ENCODE measurements around the gene ZNF580. TPM values are rescaled to one million over a fixed set of nuclear protein-coding genes. Genes with fewer than 3 reads are reported as not detected.

The ZNF580 gene
- total RNA-seq, 2 experiments from 2014 or later = 24.4 to 50.0 TPM

DNA sequence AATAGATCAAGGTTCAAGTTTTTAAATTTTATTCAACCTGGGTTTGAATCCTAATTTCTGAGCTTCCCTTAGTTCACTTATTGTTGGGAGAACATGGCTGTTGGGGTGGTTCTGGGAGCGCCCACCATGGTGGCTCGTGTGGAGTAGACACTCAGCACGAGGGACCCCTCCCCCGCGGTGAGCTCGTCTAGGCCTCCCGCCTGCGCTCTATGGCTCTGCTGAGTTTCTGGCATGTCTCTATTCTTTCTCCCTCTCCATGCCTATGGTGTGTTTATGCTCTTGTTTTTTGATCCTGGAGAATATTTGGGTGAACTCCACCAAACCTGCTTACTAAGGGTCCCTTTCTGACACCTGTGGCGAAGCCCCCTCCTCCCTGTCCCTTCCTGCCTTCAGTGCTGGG, 32.7 kb downstream of the ZNF580 start:
- H3K4me3 ChIP-seq (ENCODE audit: low read depth, low read length, poor library complexity, severe bottlenecking) = no peak overlapping the region
- no peak for DNase-seq (ENCODE audit: low spot score)
- TF ChIP-seq EZH2phosphoT487 (IDR thresholded peaks at IDR 0.05; ENCODE audit: borderline replicate concordance, low read depth, low read length) = no peak
- TF ChIP-seq, protein P1, sequence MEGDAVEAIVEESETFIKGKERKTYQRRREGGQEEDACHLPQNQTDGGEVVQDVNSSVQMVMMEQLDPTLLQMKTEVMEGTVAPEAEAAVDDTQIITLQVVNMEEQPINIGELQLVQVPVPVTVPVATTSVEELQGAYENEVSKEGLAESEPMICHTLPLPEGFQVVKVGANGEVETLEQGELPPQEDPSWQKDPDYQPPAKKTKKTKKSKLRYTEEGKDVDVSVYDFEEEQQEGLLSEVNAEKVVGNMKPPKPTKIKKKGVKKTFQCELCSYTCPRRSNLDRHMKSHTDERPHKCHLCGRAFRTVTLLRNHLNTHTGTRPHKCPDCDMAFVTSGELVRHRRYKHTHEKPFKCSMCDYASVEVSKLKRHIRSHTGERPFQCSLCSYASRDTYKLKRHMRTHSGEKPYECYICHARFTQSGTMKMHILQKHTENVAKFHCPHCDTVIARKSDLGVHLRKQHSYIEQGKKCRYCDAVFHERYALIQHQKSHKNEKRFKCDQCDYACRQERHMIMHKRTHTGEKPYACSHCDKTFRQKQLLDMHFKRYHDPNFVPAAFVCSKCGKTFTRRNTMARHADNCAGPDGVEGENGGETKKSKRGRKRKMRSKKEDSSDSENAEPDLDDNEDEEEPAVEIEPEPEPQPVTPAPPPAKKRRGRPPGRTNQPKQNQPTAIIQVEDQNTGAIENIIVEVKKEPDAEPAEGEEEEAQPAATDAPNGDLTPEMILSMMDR (conservative IDR thresholded peaks at IDR 0.05; ENCODE audit: low read length) = no peak
- peaks cover 56% of the 10 kb centered on the region for H3K79me2 ChIP-seq (ENCODE audit: insufficient read depth, low read depth, low read length)
- no peaks in the 10 kb centered on the region for H3K9me2 ChIP-seq (ENCODE audit: insufficient read depth, low read length)
- CTCF ChIA-PET (ENCODE audit: unreplicated experiment) = no interaction called here
- no peak overlapping the region for H2AFZ ChIP-seq (ENCODE audit: low read length)
- POLR2A ChIA-PET = interaction anchor here (0.6 kb wide), 1 partner anchor 263 kb away, joined by 3 read pairs; no protein-coding TSS in a partner anchor
- H3K27ac ChIP-seq (ENCODE audit: low read depth, low read length, poor library complexity, severe bottlenecking) = peak overlapping the region; percentile 21
- no TSS peak for BruUV-seq (replicated peaks)
- intact Hi-C loops (cut with micrococcal nuclease; ENCODE audit: unreplicated experiment) = no loop called here
- no peaks in the 10 kb centered on the region; the same call in 1 of the 2 replicates for H4K20me1 ChIP-seq (ENCODE audit: insufficient read depth, low read length)
- peak overlapping the region; percentile 11; the same call in 1 of the 2 replicates for H3K4me2 ChIP-seq (ENCODE audit: low read length)
- peaks cover 36% of the 10 kb centered on the region for H3K4me1 ChIP-seq (ENCODE audit: insufficient read depth, low read length, poor library complexity, severe bottlenecking)
- H3K36me3 ChIP-seq (ENCODE audit: insufficient read depth, low read length) = peaks cover 86% of the 10 kb centered on the region
- no peaks in the 10 kb centered on the region for H3K9me3 ChIP-seq (ENCODE audit: low read length)

DNA sequence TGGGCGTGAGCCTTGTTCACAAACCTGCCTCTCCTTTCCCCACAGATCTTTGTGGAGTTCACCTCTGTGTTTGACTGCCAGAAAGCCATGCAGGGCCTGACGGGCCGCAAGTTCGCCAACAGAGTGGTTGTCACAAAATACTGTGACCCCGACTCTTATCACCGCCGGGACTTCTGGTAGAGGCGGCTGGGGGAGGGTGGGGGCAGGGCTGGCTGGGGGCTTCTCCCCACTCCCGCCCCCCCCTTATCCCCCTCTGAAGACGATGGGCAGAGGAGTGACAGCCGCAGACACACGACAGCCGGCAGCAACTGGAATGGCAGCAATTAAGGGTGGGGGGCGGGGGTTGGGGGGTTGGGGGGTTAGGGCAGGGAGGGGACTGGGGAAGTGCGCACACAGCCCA, 33.1 kb downstream of the ZNF580 start:
- DNase-seq (ENCODE audit: low spot score) = no peak
- peaks cover 40% of the 10 kb centered on the region for H3K4me1 ChIP-seq (ENCODE audit: insufficient read depth, low read length, poor library complexity, severe bottlenecking)
- peaks cover 86% of the 10 kb centered on the region for H3K36me3 ChIP-seq (ENCODE audit: insufficient read depth, low read length)
- H3K4me3 ChIP-seq (ENCODE audit: low read depth, low read length, poor library complexity, severe bottlenecking) = no peak overlapping the region
- intact Hi-C loops (cut with micrococcal nuclease; ENCODE audit: unreplicated experiment) = no loop called here
- H3K9me3 ChIP-seq (ENCODE audit: low read length) = no peaks in the 10 kb centered on the region
- CTCF ChIA-PET (ENCODE audit: unreplicated experiment) = no interaction called here
- no TSS peak for BruUV-seq (replicated peaks)
- POLR2A ChIA-PET = no interaction called here
- TF ChIP-seq EZH2phosphoT487 (IDR thresholded peaks at IDR 0.05; ENCODE audit: borderline replicate concordance, low read depth, low read length) = no peak
- TF ChIP-seq, protein P1 (conservative IDR thresholded peaks at IDR 0.05; ENCODE audit: low read length) = no peak
- H3K9me2 ChIP-seq (ENCODE audit: insufficient read depth, low read length) = no peaks in the 10 kb centered on the region
- no peaks in the 10 kb centered on the region; the same call in 1 of the 2 replicates for H4K20me1 ChIP-seq (ENCODE audit: insufficient read depth, low read length)
- H3K79me2 ChIP-seq (ENCODE audit: insufficient read depth, low read depth, low read length) = peaks cover 61% of the 10 kb centered on the region
- H3K4me2 ChIP-seq (ENCODE audit: low read length) = peak overlapping the region; percentile 11; the same call in 1 of the 2 replicates
- H2AFZ ChIP-seq (ENCODE audit: low read length) = no peak overlapping the region
- H3K27ac ChIP-seq (ENCODE audit: low read depth, low read length, poor library complexity, severe bottlenecking) = peak overlapping the region; percentile 21

DNA sequence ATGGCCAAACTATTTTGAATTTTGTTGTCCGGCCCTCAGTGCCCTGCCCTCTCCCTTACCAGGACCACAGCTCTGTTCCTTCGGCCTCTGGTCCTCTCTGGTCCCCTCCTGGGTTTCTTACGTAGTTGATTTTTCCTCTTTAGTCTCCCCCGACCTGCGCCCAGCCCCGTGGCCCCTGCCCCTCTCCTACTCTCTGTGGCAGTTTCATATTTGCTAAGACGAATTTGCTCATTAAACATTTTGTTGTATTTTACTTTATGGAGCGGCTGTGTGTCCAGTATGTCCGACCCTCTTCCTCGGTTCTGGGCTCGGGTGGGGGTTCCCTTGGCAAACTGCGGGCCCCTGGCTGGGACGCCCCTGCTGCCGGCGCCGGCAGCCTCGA, 33.6 kb downstream of the ZNF580 start:
- no TSS peak for BruUV-seq (replicated peaks)
- peak overlapping the region; percentile 95 for H3K4me3 ChIP-seq (ENCODE audit: low read depth, low read length, poor library complexity, severe bottlenecking)
- H3K4me2 ChIP-seq (ENCODE audit: low read length) = peak overlapping the region; percentile 72
- DNase-seq (ENCODE audit: low spot score) = no peak
- H2AFZ ChIP-seq (ENCODE audit: low read length) = no peak overlapping the region
- peaks cover 86% of the 10 kb centered on the region for H3K36me3 ChIP-seq (ENCODE audit: insufficient read depth, low read length)
- no peaks in the 10 kb centered on the region for H3K9me3 ChIP-seq (ENCODE audit: low read length)
- POLR2A ChIA-PET = no interaction called here
- TF ChIP-seq, protein P1 (conservative IDR thresholded peaks at IDR 0.05; ENCODE audit: low read length) = no peak
- TF ChIP-seq EZH2phosphoT487 (IDR thresholded peaks at IDR 0.05; ENCODE audit: borderline replicate concordance, low read depth, low read length) = no peak
- H3K27ac ChIP-seq (ENCODE audit: low read depth, low read length, poor library complexity, severe bottlenecking) = peak overlapping the region; percentile 57
- CTCF ChIA-PET (ENCODE audit: unreplicated experiment) = no interaction called here
- intact Hi-C loops (cut with micrococcal nuclease; ENCODE audit: unreplicated experiment) = no loop called here
- peaks cover 66% of the 10 kb centered on the region for H3K79me2 ChIP-seq (ENCODE audit: insufficient read depth, low read depth, low read length)
- no peaks in the 10 kb centered on the region; the same call in 1 of the 2 replicates for H4K20me1 ChIP-seq (ENCODE audit: insufficient read depth, low read length)
- H3K4me1 ChIP-seq (ENCODE audit: insufficient read depth, low read length, poor library complexity, severe bottlenecking) = peaks cover 46% of the 10 kb centered on the region
- H3K9me2 ChIP-seq (ENCODE audit: insufficient read depth, low read length) = no peaks in the 10 kb centered on the region

Data from OCI-LY7 (cell line).